T-helper 9 cell (primary cell): ENCODE data around the gene DDX10.

Source experiments
- DNase-seq: peaks from one replicate; pipeline ENCODE4 v3.0.0-alpha.2; 2020

Gene DDX10

DNA sequence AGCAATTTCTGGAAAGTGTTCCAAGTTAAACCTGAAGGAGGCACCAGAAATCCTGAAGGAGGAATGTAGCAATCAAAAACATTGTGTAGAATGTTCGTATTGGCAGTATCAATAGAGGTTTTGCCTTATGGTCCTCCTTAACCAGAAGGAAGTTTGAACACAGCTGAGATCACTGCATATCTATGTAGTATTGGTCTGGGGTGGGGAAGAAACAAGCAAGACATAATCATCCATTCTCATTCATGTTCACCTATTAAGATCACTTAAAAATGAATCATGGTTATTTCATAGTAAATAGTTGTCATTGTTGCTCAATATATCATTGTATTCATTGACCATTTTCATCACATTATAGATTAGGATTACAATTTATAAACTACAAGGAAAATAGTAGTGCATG is 160.5 kb downstream of the DDX10 start:
- no peak for DNase-seq

DNA sequence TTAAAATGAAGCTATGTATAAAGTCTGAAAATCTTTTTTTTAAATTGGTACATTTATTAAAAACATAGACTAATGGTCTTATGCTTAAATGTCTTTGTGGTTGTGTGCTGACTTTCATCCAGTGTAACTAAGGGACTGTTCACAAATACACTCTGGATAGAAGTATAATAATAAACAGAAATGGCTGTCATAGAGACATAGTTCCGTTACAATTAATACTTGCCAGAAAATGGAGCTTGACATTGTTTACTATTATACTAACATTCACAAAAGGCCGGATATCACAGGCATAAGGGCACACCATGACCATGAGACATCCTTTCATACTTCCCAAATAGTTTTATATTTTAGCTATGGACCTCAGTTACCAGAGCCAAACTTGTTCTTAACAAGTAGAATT is 161.3 kb downstream of the DDX10 start:
- no peak for DNase-seq

DNA sequence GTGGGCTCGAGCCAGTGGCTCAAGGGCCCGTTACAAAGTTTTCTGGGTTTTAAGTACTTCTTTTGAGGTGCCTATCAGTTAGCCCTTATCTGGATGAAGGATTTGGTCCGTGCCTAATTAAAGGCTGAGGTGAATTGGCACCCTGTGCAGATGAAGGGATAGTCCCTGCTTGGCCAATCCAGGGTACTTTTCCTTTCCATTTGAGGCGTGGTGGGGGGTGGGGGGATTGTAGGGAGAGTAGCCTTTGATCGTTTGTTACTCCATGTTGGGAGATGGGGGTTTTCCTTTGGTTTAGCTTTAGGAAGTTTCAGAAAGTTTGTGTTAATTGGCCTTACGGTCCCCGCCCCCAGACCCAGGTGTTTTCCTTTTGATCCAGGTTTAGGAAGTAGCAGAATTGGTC is 170.8 kb downstream of the DDX10 start:
- no peak for DNase-seq

DNA sequence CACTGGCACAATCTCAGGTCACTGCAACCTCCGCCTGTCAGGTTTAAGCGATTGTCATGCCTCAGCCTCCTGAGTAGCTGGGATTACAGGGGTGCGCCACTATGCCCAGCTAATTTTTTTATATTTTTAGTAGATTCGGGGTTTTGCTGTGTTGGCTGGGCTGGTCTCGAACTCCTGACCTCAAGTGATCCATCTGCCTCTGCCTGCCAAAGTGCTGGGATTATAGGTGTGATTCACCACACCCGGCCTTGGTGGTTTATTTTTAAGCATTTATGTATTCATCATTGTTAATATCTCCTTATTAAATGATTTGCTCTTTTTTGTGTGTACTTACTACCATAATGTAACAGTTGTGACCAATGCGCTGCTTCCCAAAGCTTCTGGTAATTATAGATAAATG is 171.7 kb downstream of the DDX10 start:
- DNase-seq: no peak

DNA sequence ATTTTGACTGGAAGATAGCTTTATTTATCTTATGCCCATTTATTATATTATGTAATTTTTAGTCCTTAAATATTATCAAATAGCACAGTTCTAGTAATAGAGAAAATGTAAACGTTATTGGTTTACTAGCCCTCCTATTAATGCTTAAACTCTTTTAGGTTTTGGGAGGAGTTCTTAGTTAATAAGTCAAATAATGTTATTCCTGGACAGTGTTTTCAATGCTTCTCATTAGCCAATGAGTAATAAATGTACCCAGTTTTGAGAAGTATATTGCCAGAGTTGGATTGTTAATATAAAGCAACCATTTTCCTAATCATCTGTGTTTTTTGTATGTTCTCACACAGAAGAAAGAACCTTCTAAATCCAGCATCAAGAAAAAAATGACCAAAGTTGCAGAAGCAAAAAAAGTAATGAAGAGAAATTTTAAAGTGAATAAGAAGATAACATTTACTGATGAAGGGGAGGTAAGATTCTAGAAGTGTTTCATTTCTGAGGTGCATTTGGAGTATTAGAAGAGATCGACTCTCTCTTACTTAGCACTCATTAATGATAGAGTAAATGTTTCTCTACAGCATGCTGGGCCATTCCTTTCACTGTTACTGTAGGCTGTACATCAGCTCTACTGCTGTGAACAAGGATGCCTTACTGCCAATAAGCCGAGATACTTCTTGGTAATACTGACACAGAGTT is 173.4 kb downstream of the DDX10 start:
- DNase-seq: no peak

DNA sequence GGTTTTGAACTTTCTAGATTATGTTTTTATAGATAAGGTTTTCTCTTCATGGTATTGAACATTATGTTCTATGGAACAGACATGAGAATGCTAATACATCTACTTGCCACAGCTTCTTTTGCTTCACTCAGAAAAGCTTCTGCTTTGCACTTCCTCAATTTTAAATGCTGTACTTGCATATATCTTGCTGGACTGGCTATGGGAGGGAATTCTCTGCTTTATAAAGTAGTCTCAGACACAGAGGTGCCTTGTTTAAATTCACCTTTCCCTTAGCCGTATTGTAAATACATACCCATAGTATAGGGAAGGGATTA is 173.9 kb downstream of the DDX10 start:
- DNase-seq: no peak

DNA sequence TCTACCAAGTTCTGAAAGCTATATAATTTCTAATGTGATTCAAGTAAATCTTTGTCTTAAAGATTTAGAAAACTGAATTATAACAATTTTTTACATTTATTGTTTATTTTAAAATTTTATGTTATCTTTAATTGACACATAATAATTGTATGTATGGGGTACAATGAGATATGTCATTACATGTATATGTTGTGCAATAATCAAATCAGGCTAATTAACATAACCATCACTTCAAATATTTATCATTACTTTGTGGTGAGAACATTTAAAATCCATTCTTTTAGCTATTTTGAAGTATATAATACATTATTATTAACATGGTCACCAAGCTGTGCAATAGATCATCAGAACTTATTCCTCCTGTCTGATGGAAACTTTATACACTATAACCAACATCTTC is 181.1 kb downstream of the DDX10 start:
- DNase-seq: no peak

DNA sequence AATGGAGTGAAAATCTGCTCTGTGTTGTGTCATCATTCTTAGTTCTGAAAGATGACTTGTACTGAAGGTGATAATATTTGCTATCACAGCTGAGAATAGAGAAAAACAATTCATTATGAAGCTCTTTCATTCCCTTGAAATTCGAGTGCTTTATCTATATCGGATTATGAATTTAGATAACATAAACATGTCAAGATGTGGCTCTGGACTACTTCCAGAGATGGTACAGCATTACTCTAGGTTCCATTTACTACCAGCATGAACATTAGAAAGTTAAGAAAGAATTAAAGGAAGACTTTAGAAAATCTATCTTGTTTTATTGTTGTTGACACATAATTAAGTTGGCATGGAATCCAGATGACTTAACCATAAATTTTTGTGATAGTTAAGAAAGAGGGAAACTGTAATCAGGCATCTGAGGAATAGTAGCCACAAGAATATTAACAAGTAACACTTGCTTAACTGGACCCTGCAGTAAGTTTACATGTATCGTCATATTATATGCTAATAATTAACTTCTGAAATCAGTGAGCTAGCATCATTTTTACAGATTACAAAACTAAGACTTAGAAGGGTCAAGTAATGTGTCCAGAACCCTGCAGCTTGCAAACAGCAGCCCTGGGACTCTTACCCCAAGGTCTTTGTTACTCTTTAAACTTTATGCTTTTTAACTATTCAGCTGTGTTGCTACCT is 182.6 kb downstream of the DDX10 start:
- DNase-seq: no peak

DNA sequence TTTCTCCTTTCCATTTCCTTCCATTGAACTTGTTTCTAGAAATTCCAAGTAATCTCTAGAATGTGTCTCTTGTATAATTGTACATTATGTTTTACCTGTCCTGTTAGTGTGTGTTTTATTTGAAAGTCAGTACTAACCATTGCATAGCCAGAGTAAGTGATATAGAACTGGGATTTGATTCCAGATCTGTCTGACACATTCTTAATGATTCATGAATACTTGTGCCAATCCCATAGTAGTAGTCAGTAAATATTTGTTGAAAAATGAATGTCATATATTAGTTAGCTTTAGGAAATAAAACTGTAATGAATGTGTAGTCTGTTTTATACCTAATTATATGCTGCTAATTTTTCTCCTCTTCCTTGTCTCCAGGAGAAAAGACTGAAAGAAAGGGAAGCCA is 186.9 kb downstream of the DDX10 start:
- no peak for DNase-seq

DNA sequence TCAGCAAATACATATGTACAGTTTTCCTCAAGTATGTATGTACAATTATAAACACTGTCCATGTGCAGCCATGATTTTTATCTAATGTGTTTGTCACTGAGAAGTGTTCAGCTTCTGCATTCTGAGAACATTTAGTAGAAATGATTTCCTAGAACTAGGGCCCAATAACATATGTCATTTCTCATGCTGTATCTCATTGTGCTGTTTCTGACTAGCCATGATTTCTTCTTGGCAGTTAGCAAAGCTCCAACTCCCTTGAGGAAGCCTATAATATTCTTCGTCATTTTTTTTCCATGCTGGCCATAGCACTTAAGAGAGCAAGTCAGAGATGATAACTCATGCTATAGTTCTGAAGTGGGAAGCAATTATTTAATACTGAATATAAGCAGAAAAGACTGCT is 187.8 kb downstream of the DDX10 start:
- DNase-seq: no peak

DNA sequence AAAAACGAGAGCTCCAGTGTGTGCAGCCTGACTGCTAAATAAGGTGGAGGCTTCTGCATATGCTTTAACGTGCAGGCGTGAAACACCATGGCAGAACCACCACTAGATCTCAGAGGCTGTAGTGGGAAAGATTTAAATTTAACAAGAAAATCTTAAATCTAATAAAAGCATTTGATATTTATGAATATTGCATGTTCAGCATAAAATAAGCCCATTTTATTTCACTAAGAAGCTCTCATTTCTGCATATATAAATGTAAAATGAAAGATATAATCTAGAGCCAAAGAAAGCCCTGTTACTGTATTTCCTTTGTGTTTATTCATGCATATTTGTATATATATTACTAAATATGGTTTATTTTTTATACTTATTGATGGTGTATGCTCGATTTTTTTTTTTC is 188.3 kb downstream of the DDX10 start:
- DNase-seq: no peak

DNA sequence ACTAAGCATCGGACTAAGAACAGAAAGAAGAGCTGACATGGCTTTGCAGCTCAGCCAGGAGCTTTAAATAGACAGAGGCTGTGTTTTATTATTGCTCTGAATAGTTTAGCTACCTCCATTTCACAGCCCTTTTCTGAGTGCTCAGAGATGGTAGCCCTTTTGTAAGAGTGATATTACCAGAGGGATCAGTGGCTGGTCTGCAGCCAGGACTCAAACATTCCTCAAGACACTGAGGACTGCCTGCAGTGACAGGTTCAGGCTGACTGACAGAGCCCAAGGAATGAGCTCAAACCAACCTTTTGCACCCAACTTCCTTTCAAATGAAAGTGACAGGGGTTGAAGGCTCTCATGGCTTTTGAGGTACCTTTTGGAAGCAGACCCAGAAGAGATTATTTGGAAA is 189.0 kb downstream of the DDX10 start:
- no peak for DNase-seq

DNA sequence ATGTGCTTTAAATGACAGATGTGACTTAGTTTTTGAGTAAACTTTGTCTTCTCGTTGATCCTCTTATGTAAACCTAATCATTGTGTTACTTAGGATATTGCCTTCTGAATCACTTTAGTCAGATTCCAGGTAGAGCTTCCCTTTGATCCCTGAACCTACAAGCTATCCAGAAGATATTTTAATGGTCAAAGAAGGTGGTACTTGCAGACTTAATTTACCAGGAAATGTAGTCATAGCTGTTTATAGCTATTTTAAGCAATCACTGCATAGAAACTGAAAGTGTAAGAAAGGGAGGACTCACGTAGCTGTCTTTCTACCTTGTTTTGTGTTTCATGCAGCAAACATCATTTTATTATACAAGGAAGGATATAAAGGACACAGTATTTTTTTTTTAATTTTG is 189.5 kb downstream of the DDX10 start:
- DNase-seq: no peak

DNA sequence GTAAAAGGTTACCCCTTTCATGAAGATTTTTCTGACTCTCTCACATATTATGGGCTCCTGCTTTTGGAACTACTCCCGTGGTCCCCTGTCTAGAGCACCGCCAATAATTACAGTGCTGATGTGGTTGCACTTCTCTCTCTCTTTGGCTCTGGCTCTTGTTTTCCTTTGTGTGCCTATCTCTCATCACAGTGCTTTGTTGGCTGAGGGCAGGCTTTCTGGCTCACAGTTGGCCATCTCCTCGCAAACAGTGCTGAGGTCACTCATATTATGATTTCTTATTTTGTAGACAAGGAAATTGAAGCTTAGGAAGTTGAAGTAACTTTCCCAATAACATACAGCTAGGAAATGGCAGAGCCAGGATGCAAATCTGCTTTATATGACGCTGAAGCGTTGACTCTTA is 192.5 kb downstream of the DDX10 start:
- no peak for DNase-seq

DNA sequence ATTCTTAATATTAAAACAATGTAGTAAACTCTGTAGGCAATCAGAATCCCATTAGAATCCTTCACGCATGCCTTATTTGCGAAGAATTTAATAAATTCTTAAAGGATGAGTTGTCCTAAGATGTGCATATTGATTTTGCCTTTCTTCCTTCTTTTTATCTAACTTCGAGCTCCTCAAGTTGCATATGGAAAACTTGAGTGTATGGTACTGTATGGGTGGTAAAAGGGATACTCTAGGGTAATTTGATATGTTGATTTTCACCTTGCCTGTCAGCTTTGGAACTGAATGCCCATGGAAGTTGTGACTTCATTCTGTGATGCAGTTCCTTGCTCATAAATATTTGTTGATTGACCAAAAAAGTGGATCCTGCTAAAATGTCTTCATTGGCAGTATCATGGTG is 193.8 kb downstream of the DDX10 start:
- no peak for DNase-seq

DNA sequence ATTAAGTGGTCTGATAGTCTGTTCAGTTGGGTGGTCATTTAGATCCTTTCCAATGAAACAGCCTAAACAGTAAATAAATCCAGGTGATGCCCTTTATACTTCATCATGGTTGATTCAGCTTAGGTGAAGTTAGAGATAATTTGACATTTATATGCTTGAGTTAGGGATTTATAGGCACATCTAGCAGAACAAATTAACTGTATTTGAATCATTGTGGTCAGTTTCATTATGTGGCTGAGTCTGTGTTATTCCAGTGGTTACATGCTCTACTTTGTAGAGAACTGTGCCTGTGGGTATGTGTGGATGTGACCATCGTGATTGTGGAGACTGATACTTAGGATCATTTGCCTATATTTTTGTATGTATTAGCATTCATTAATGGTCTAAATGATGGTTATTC is 194.6 kb downstream of the DDX10 start:
- DNase-seq: no peak

DNA sequence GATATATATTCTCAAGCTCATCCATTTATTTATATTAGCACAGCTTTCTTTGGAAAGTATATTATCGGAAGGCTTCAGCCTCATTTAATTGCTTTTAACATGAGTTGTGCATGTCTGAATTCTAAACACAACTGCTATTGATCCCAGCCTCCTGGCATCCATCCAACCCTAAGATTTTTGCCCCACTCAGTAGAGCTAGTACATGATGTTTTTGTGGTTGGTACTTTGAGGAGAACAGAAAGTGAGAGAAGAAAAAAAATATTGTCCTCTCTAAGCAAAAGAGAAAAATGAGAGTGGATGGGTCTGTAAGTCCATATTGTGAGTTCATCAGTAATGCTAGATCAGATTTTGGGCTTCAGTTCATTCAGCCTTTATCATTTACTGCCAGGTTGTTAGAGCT is 198.7 kb downstream of the DDX10 start:
- DNase-seq: no peak

DNA sequence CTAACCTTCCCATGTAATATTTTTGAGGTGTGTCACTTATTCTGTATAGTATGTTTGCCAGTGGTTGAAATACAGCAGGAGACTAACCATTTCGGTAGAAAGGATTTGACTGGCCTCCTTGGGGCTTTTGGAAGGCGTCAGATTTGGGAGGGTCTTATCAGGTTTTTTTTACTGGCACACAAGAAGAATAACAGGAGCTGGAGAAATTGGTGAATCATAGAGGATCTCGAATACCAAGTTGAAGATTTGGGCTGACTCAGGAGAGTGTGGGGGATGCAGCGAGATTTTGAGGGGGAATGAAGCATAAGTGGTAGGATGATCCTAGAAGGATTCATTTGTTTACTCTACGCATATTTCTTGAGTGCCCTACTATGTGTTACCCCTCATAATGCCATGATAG is 200.5 kb downstream of the DDX10 start:
- DNase-seq: no peak

DNA sequence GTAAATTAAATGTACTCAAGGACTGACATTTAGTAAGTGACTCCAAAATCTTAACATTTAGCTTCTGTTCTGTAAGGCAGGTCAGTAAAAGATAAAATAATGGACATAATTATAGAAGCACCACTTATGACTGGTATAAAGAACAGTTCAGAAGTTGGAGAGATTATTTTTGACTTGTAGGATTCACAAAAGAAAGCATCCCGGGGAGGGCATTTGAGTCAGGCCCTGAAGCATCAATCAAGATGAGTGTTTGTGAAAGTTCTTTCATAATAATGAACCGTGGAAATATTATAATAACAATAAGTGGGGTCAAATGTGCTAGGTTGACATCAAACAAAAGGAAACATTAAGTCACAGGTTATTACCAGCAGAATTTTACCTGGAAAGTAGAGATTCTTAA is 201.9 kb downstream of the DDX10 start:
- DNase-seq: no peak

DNA sequence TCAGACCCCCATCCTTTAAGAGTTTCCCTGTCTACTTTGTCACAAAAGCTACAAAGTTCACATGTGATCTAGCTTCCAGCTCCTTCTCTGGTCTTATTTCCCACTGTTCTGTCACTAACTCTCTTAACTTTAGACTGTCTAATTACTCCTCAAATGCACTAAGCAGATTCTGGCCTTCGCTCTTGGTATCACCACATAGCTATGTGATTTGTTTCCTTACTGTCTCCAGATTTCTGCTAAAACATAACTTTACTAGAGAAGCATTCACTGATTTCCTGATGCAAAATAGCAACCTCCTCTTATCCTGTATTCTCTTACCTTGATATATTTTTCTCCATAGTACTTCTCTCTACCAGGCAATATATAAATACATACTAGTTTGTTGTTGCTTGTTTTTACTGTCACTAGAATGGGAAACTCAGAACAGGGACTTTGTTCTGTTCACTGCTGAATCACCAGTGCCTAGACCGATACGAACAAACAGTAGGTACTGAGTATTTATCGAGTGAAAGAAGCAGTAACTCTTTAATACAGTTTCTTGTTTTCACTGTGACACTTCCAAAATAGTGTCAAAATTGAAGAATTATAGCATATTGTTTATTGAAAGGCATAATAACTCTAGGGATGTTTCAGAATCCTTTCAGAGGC is 205.6 kb downstream of the DDX10 start:
- DNase-seq: no peak

DNA sequence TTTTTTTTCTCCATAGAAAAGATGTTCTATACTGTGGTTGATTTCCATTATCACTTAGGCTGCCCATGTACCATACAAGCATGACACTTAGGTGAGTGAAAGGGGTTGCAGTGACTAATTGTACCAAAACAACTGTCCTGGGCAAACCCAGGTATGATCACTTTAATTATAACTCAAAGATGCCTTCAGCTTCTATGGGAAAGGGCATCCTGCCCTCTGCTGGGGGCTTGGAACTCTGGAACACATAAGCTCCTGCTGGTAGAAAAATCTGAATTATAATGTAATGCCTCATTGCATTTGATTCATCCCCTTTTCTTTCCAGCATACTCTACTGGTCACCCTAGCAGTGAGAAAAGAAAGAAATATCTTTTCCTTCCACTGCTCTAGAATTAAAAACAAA is 206.3 kb downstream of the DDX10 start:
- no peak for DNase-seq

DNA sequence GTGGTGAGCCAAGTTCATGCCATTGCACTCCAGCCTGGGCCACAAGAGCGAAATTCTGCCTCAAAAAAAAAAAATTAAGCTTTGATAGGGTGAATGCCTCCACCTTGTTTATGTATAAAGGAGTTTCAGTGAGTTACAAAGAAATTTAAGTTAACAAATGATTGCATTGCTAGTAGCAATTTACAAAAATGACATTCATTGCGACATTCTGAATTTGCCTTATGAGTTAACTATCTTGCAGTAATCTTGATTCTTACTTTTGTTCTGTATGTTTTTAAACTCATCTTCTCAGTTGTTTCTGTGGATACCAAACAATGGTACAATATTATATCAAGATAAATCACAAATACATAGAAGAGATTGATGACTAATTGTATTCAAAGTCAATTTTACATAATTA is 207.0 kb downstream of the DDX10 start:
- no peak for DNase-seq

DNA sequence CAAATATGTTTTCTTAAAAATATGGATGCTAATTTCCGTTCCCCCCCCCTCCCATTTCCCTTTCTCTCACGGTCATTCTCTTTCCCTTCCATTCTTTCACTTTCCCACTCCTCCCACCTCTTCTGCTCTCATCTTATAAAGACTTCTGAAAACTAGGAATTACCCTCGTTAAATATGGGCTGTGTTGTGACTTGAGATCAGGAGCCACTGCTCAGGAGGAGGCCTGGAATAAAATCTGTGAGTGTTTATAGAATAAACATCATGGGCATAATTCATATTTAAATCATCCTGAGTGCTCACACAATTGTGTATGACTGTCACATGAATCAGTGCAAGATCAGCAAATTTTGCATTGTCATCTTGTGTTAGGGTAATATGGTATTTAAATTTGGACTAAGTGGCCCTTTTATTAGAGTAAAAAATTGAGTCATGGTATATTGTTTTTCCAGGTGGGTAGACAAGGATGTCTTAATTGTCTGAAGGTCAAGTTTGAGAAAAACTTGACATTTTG is 208.0 kb downstream of the DDX10 start:
- DNase-seq: no peak

DNA sequence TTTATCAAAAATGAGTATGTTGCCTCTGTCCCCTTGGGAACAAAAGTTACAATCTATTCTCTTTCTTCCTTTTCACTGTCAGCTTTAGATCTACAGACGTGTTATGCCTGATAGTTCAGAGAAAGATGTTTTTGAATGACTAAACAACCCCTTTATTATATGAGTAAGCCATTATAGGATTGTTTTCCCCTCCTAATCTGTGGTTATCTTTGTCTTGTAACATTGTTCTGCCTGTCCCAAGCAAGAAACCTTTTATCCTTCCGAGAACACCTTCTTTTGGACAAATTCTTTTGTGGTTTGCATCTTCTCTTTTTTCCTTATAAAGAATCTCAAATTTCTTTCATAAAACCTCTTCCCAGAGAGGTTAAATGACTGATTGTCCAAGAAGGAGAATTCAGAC is 208.4 kb downstream of the DDX10 start:
- DNase-seq: no peak

DNA sequence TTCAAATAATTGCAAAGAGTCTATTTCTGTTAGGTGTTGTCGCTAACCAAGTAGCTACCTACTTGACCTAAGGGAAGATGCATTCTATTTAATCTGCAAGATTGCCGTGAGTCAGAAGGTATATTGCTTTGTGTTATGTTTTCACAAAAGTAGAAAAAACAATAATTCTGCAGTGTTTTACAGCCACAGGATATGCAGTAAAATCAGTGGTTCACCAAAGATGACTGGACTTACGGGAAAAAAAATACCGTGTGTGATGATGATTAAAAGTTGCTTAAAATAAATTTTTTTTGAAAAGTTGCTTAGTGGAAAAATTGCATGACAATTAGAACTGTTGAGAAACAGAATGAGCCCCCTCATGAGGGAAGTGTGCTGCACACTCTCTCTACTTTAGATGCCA is 209.1 kb downstream of the DDX10 start:
- DNase-seq: no peak
